Measurements from ENCODE around the gene FOXE1.

GRCh38 chr9:97895211-97895610, 42.2 kb downstream of the FOXE1 start:
- TF ChIP-seq REST (IDR thresholded peaks at IDR 0.05; ENCODE audit: low read depth, low read length) = no peak
- TF ChIP-seq MTA3 (IDR thresholded peaks at IDR 0.05; ENCODE audit: borderline replicate concordance, low read length) = no peak
- TF ChIP-seq SUZ12 (IDR thresholded peaks at IDR 0.05; ENCODE audit: unreplicated experiment) = no peak
- TF ChIP-seq KDM1A (IDR thresholded peaks at IDR 0.05; ENCODE audit: borderline replicate concordance) = no peak
- TF ChIP-seq POLR2A (IDR thresholded peaks at IDR 0.05; ENCODE audit: low read depth, low read length) = no peak
- TF ChIP-seq EZH2 (IDR thresholded peaks at IDR 0.05; ENCODE audit: borderline replicate concordance, control insufficient read depth, low read depth, low read length) = no peak
- no peak for TF ChIP-seq POLR2AphosphoS5 (IDR thresholded peaks at IDR 0.05; ENCODE audit: low read length)
- no peak for TF ChIP-seq ZSCAN29 (IDR thresholded peaks at IDR 0.05)
- TF ChIP-seq, protein P1, sequence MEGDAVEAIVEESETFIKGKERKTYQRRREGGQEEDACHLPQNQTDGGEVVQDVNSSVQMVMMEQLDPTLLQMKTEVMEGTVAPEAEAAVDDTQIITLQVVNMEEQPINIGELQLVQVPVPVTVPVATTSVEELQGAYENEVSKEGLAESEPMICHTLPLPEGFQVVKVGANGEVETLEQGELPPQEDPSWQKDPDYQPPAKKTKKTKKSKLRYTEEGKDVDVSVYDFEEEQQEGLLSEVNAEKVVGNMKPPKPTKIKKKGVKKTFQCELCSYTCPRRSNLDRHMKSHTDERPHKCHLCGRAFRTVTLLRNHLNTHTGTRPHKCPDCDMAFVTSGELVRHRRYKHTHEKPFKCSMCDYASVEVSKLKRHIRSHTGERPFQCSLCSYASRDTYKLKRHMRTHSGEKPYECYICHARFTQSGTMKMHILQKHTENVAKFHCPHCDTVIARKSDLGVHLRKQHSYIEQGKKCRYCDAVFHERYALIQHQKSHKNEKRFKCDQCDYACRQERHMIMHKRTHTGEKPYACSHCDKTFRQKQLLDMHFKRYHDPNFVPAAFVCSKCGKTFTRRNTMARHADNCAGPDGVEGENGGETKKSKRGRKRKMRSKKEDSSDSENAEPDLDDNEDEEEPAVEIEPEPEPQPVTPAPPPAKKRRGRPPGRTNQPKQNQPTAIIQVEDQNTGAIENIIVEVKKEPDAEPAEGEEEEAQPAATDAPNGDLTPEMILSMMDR (IDR thresholded peaks at IDR 0.05 in 2 of 3, conservative IDR thresholded peaks at IDR 0.05 in 1 of 3; ENCODE audit: control insufficient read depth in 2 of 3, extremely low read depth in 1 of 3, insufficient read depth in 1 of 3, low read depth in 3 of 3, low read length in 3 of 3) = no peak
- no peak for TF ChIP-seq TCF12 (IDR thresholded peaks at IDR 0.05; ENCODE audit: low read depth, low read length)
- TF ChIP-seq TCF3 (IDR thresholded peaks at IDR 0.05; ENCODE audit: borderline replicate concordance, insufficient read depth, low read depth, low read length) = no peak
- no peak for TF ChIP-seq USF1 (IDR thresholded peaks at IDR 0.05; ENCODE audit: borderline replicate concordance, extremely low read length, insufficient read depth, low read depth, low read length)
- no peak for TF ChIP-seq CHD4 (IDR thresholded peaks at IDR 0.05)
